Memory B cell (primary cell): ENCODE data around the gene SP7.
"Not testable (repeated sequence)": the region's sequence is repeated elsewhere in the genome, so short reads cannot be mapped to it uniquely, and the experiment has no call there.

Source experiments
- ATAC-seq: fragments of 150-1000 bp; cut with Tn5 transposase; 2 replicates; pipeline ENCODE4 v1.10.0; 2021; ENCODE audit warnings: low read depth, mild to moderate bottlenecking, moderate library complexity
- DNase-seq, 2 donors: peaks; one replicate each; pipeline ENCODE4 v3.0.0; 2022; ENCODE audit warnings: low spot score in 2 of 2
- H3K27ac Mint-ChIP-seq: one replicate; pipeline ENCODE4 v1.8.0; 2022; ENCODE audit warnings: mild to moderate bottlenecking, moderate library complexity, mixed read lengths
- H3K27me3 Mint-ChIP-seq: one replicate; pipeline ENCODE4 v1.8.0; 2022; ENCODE audit warnings: mixed read lengths
- H3K36me3 Mint-ChIP-seq: one replicate; pipeline ENCODE4 v1.8.0; 2022; ENCODE audit warnings: mild to moderate bottlenecking, mixed read lengths
- H3K4me1 Mint-ChIP-seq: one replicate; pipeline ENCODE4 v1.8.0; 2022; ENCODE audit warnings: mixed read lengths
- H3K4me3 Mint-ChIP-seq: one replicate; pipeline ENCODE4 v1.8.0; 2022; ENCODE audit warnings: mild to moderate bottlenecking, moderate library complexity, mixed read lengths
- H3K9me3 Mint-ChIP-seq: one replicate; pipeline ENCODE4 v1.8.0; 2022; ENCODE audit warnings: mixed read lengths

The SP7 gene

DNA sequence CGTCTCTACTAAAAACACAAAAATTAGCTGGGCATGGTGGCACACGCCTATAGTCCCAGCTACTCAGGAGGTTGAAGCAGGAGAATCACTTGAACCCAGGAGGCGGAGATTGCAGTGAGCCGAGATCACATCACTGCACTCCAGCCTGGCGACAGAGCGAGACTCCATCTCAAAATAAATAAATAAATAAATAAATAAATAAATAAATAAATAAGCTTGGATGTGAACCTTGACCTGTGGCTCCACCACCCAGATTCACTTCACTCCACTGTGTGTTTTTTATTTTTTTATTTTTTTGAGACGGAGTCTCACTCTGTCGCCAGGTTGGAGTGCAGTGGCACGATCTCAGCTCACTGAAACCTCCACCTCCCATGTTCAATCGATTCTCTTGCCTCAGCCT is 25.5 kb upstream of the SP7 start:
- H3K27ac Mint-ChIP-seq, H3K4me3 Mint-ChIP-seq, H3K4me1 Mint-ChIP-seq, H3K9me3 Mint-ChIP-seq, H3K36me3 Mint-ChIP-seq, H3K27me3 Mint-ChIP-seq, ATAC-seq, DNase-seq: not testable (repeated sequence)

DNA sequence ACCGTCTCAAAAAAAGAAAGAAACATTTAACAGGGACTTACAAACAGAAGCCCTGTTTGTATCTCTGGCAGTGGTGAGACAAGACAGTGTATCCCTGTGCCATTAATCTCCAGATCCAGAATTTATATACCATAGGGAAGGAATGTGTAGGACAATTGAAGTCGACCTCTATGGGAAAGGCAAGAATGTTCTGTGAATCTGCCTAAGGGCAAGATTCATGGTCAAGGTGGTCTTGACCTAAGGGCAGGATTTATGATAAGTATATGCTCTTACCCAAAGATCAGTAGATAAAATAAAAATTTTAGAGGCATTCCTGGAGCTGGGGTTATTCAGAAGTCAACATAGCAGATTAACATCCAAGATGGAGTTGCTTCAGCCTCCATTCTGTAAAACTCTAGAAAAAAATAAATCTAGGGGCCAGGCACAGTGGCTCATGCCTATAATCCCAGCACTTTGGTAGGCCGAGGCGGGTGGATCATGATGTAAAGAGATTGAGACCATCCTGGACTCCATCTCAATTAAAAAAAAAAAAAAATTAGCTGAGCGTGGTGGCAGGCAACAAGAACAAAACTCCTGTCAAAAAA is 22.8 kb upstream of the SP7 start:
- no peak overlapping the region for H3K4me3 Mint-ChIP-seq
- peaks cover 2% of the 10 kb centered on the region for H3K4me1 Mint-ChIP-seq
- H3K27ac Mint-ChIP-seq: no peak overlapping the region
- ATAC-seq: no peak
- H3K9me3 Mint-ChIP-seq: no peaks in the 10 kb centered on the region
- no peaks in the 10 kb centered on the region for H3K36me3 Mint-ChIP-seq
- DNase-seq: no peak
- no peaks in the 10 kb centered on the region for H3K27me3 Mint-ChIP-seq

DNA sequence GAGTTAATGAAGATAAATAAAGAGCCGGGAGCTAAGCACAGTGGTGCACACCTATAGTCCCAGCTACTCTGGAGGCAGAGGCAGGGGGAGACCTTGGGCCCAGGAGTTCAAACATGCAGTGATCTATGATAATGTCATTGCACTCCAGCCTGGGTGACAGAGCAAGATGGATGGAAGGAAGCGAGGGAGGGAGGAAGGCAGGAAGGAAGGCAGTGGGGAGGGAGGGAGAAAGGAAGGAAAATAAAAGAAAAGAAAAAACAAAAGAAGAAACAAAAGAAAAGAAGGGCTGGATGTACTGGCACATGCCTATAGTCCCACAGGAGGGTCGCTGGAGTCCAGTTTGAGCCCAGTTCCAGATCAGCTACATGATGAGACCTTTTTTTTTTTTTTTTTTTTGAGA is 19.0 kb upstream of the SP7 start:
- no peaks in the 10 kb centered on the region for H3K27me3 Mint-ChIP-seq
- DNase-seq (no peak), ATAC-seq (no peak)
- H3K36me3 Mint-ChIP-seq: no peaks in the 10 kb centered on the region
- no peak overlapping the region for H3K4me3 Mint-ChIP-seq
- H3K27ac Mint-ChIP-seq: no peak overlapping the region
- no peaks in the 10 kb centered on the region for H3K9me3 Mint-ChIP-seq
- H3K4me1 Mint-ChIP-seq: peaks cover 6% of the 10 kb centered on the region

DNA sequence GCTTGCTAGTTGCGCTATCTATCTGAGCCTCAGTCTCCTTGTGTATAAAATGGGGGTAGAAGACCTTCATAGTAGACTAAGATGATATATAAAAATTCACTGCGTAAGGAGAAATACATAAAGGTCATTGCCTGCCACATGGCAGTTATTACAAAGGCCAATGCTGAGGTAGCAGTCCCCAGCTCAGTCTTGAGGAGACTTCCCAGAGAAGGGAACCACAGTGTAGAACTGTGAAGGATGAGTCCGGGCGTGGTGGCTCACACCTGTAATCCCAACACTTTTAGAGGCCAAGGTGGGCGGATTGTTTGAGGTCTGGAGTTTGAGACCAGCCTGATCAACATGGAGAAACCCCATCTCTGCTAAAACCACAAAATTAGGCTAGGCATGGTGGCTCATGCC is 17.1 kb upstream of the SP7 start:
- Mint-ChIP-seq H3K9me3 (no peaks in the 10 kb centered on the region), H3K27ac (no peak overlapping the region), H3K4me1 (peaks cover 6% of the 10 kb centered on the region), H3K4me3 (no peak overlapping the region), H3K27me3 (no peaks in the 10 kb centered on the region), H3K36me3 (no peaks in the 10 kb centered on the region)
- DNase-seq (no peak), ATAC-seq (no peak)

DNA sequence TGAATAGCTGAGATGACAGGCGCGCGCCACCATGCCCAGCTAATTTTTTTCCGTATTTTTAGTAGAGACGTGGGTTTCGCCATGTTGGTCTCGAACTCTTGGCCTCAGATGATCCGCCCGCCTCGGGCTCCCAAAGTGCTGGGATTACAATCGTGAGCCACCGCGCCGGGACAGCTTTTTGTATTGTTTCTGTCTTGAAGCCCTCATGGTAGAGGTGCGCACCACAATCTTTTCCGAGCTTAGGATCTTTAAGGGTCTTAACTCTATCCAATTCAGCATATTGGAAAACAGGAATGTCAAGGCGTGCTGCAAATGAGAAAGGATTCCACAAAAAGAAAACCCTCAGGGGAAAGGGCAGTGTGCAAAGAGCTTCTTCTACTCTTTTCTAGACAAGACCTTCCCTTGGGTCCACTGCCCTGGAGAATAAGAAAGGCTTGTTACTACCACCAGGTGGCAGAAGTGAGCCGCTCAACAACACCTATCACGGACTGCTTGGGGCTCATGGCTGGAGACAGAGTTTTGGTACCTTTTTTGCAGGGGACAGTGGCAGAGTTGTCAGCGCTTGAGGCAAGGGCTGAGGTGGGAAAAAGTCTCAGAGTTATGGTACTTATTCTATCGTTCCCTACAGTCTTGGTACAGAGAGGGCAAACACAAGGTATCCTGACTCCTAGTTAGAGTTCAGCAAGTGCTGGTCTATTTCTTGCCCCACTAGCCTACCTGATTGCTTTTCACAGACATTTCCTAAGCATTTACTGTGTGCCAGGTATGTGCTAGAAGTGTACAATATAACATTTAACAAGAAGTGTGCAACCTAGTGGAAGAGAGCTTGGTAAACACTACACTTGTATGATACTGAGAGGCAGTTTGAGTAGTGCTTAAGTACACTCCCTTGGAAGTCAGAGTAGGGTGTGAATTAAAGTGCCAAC is 16.4 kb upstream of the SP7 start:
- Mint-ChIP-seq H3K9me3 (no peaks in the 10 kb centered on the region), H3K4me1 (peaks cover 6% of the 10 kb centered on the region), H3K4me3 (no peak overlapping the region), H3K27me3 (no peaks in the 10 kb centered on the region), H3K36me3 (no peaks in the 10 kb centered on the region), H3K27ac (no peak overlapping the region)
- ATAC-seq (peak; percentile 100), DNase-seq (peak; percentile 77 to 86)

DNA sequence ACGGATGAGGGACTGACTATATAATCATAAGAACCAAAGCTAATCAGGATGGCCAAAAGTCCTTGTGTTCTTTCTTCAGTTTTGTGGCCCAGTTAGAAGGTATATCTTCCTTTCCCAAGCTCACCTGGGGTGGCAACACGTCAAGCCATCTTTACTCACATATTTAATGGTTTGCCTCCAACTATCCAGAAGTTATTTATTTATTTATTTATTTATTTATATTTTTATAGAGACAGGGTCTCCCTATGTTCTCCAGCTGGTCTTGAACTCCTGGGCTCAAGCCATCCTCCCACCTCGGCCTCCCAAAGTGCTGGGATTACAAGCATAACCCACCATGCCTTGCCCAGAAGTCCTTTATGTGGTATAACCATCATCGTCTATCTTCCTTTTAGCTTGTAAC is 11.8 kb upstream of the SP7 start:
- Mint-ChIP-seq H3K27me3 (no peaks in the 10 kb centered on the region), H3K4me1 (peaks cover 12% of the 10 kb centered on the region), H3K36me3 (no peaks in the 10 kb centered on the region), H3K27ac (no peak overlapping the region), H3K9me3 (no peaks in the 10 kb centered on the region), H3K4me3 (no peak overlapping the region)
- ATAC-seq: no peak
- no peak for DNase-seq

DNA sequence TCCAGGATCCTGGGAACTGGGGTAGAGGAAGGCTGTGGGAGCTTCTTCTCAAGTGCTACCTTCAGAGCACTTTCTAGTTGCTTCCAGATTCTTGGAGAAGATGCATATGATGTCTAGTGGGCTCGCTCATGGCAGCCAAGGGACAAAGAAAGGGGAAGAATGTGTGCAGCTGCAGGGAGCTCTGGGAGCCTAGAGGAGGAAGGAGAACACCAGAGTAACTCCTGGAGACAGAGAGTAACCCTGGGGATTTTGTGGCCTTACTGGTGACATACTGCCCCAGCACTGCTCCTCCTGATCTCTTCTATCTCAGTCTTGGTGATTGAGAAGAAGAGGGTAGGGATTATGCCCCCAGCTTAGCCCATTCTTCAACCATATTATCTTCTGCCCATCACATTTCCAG is 10.3 kb upstream of the SP7 start:
- no peaks in the 10 kb centered on the region for H3K9me3 Mint-ChIP-seq
- peaks cover 8% of the 10 kb centered on the region for H3K4me1 Mint-ChIP-seq
- no peaks in the 10 kb centered on the region for H3K36me3 Mint-ChIP-seq
- H3K27me3 Mint-ChIP-seq: peaks cover 2% of the 10 kb centered on the region
- DNase-seq (no peak), ATAC-seq (no peak)
- H3K4me3 Mint-ChIP-seq: no peak overlapping the region
- H3K27ac Mint-ChIP-seq: peak overlapping the region; percentile 29

DNA sequence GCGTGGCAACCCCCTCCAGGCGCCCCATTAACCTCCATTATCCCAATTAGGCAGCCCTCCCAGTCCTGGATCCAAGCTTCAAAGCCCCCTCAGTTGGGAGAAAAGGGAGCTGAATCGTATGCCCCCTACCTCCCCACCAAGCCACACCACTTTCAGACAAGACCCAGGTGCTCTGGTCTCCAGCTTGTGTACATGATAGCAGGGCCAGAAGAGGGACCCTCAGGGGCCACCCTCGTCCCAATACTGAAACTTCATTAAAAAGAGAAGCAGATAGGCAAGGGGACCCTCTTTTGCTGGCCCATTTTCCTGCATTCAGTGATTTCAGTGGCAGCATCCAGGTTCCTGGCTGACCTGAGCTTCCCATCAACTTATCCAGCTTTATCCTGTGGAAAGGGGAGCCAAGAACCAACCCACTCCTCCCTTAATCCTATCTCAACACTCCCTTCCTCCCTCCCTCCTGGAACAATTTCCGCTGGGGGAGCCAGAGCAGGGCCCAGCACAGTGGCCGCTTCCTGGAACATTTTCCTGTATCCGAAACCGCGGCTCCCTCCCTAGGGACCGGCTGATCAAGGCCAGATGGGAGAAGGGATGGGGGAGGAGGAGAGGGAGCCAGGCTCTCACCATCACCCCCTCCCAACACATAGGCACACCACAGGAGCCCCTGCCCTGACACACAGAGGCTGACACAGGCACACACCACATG is 9.5 kb upstream of the SP7 start:
- peak overlapping the region; percentile 76 for H3K27ac Mint-ChIP-seq
- no peaks in the 10 kb centered on the region for H3K9me3 Mint-ChIP-seq
- H3K27me3 Mint-ChIP-seq: peaks cover 2% of the 10 kb centered on the region
- ATAC-seq (peak; percentile 12), DNase-seq (no peak)
- H3K36me3 Mint-ChIP-seq: no peaks in the 10 kb centered on the region
- peak overlapping the region; percentile 97 for H3K4me3 Mint-ChIP-seq
- peaks cover 8% of the 10 kb centered on the region for H3K4me1 Mint-ChIP-seq

DNA sequence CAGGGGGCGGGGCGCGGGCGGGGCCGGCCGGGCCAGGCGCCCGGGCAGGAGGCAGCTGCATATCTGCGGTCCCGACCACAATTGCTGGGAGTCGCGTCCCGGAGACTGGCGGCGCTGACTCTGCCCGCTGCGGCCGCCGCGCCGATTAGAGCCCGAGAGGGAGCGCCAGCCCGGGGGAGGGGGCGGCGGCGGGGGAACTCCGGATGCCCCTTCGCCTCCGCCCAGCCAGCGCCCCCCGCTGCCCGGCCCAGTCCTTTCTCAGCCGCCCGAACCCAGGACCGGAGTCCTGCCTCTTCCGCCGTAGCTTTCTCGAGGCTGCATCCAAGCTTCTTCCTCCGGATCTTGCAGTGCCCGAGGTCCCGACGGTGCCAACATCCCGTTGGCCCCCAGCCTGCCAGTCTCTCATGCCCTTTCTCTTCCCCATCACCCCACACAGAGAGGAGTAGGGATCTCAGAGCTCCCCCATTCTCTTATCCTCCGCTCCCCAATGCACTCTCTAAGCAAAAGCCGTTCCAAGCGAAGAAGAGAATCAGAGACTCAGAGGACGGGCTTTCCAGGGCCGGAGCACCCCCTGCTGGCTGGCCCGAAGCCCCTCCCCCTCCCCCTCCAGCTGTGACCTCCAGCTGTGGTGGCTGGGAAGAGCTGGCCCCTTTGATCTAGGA is 8.8 kb upstream of the SP7 start:
- Mint-ChIP-seq H3K4me1 (peaks cover 8% of the 10 kb centered on the region), H3K4me3 (peak overlapping the region; percentile 97), H3K36me3 (no peaks in the 10 kb centered on the region), H3K9me3 (no peaks in the 10 kb centered on the region), H3K27ac (peak overlapping the region; percentile 76), H3K27me3 (peaks cover 3% of the 10 kb centered on the region)
- DNase-seq (peak; percentile 64 to 68), ATAC-seq (peak; percentile 92)

DNA sequence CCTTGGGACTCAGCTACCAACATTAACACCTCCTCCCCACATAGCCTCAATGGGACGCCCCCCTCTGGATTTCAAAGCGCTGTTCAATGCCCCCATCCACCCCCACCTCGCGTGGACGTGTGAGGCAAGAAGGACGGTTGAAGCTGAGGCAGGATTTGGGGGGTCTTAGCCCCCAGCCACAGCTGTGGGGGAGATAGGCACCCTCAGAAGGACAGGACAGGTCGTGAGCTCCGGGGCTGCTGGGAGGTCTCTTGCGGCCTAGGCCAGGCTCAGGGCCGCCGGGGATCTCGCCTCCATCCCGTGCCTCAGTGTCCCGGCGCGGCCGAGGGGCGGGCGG is 8.3 kb upstream of the SP7 start:
- no peak for DNase-seq
- Mint-ChIP-seq H3K4me3 (peak overlapping the region; percentile 68), H3K27me3 (peaks cover 6% of the 10 kb centered on the region), H3K36me3 (no peaks in the 10 kb centered on the region), H3K9me3 (no peaks in the 10 kb centered on the region), H3K4me1 (peaks cover 8% of the 10 kb centered on the region), H3K27ac (no peak overlapping the region)
- no peak for ATAC-seq

DNA sequence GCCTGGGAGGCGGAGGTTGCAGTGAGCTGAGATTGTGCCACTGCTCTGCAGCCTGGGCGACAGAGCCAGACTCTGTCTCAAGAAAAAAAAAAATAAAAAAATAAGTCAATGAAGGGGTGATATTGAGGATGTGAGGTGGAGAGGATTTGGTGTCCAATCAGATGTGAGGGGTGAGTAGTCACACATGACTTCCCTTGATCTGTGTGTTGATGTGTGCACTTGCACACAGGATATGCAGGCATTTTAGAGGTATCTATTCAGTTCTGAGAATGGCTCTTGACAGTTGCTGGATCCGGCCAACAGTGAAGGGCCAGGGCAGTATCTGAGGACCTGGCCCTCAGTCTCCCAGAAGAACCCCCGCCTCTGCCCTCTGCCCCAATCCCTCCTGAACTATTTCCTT is 7.8 kb upstream of the SP7 start:
- Mint-ChIP-seq H3K27me3 (peaks cover 6% of the 10 kb centered on the region), H3K4me3 (peak overlapping the region; percentile 68), H3K9me3 (no peaks in the 10 kb centered on the region), H3K4me1 (peaks cover 8% of the 10 kb centered on the region), H3K36me3 (no peaks in the 10 kb centered on the region), H3K27ac (no peak overlapping the region)
- DNase-seq (no peak), ATAC-seq (no peak)

DNA sequence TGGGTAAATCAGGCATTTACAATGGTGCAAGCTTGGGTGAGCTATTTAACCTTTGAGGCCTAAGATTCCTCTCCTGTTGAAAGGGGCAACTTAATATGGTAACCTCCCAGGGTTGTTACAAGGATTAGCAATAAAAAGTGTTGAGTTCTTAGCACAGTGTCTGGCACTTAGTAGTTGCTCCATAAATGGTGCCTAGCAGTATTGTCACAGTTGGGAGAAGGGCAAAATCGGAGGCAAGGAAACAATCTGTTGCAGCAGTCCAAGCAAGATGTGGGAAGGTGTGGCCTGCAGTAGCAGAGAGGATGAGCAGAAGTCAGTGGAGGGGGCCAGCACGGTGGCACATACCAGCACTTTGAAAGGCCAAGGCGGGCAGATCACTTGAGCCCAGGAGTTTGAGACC is 7.3 kb upstream of the SP7 start:
- H3K27ac Mint-ChIP-seq: no peak overlapping the region
- H3K27me3 Mint-ChIP-seq: peaks cover 6% of the 10 kb centered on the region
- H3K4me3 Mint-ChIP-seq: peak overlapping the region; percentile 25
- no peak for ATAC-seq
- DNase-seq: no peak
- peaks cover 8% of the 10 kb centered on the region for H3K4me1 Mint-ChIP-seq
- H3K36me3 Mint-ChIP-seq: no peaks in the 10 kb centered on the region
- H3K9me3 Mint-ChIP-seq: no peaks in the 10 kb centered on the region

DNA sequence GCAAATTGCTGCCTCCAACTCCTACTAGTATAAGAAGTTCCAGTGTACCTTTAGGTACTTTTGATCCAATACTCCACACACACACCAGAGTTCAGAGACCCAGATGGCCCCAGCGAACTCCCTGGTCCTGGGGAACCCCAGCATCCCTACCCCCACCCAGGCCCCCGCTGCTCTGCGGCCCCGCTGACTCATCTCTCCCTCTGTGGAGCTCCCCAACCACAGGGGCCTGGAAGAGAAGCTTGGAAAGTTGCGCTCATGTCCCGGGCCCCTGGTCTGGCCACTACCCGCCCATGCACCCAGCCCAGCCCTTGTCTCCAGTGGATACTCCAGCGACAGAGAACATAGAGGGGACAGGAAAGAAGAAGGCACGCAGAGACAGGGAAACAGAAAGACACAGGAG is 4.2 kb upstream of the SP7 start:
- Mint-ChIP-seq H3K36me3 (no peaks in the 10 kb centered on the region), H3K9me3 (no peaks in the 10 kb centered on the region), H3K27ac (no peak overlapping the region), H3K4me1 (peaks cover 21% of the 10 kb centered on the region), H3K27me3 (peaks cover 23% of the 10 kb centered on the region), H3K4me3 (no peak overlapping the region)
- DNase-seq: no peak
- ATAC-seq: no peak

DNA sequence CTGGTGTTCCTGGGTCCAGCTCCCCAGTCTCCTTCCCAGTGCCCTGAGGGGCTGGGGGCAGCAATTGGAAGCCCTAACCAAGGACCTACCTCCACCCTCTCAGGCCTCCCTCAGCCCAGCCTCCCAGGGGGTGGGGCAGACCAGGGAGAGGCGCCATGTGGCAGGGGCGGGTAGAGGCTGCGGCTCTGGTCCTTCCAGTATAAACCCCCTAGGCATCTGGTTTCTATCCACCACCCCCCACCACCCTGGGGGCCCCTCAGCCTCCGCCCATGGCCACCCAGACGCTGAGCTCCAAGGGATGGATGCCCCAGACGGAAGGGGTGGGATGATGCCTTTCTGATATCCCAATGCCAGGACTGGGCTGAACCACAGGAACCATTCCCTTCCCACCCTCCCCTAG is 2.8 kb upstream of the SP7 start:
- H3K27me3 Mint-ChIP-seq: peaks cover 34% of the 10 kb centered on the region

More for the DNA sequence above, 2.8 kb upstream of the SP7 start:
- Mint-ChIP-seq H3K4me3 (no peak overlapping the region), H3K9me3 (no peaks in the 10 kb centered on the region), H3K36me3 (no peaks in the 10 kb centered on the region), H3K4me1 (peaks cover 15% of the 10 kb centered on the region), H3K27ac (no peak overlapping the region)
- DNase-seq (no peak), ATAC-seq (no peak)
